Upper lobe of right lung (tissue), 1 donor: Measurements from ENCODE around the gene AUH. TPM values are rescaled to one million over a fixed set of nuclear protein-coding genes. Genes with fewer than 3 reads are reported as not detected.

ENCODE experiments used
- ATAC-seq: fragments of 200-7000 bp; cut with Tn5 transposase; one replicate; pipeline ENCODE4 v1.9.1; 2020; ENCODE audit warnings: mild to moderate bottlenecking, moderate library complexity
- DNase-seq: peaks from one replicate; pipeline ENCODE4 v3.0.0-alpha.2; 2020
- H3K27ac ChIP-seq: fragments of 200-600 bp; one replicate; pipeline ENCODE4 v1.8.0; 2022
- H3K27me3 ChIP-seq: fragments of 200-600 bp; one replicate; pipeline ENCODE4 v1.8.0; 2022; ENCODE audit warnings: mild to moderate bottlenecking
- H3K36me3 ChIP-seq: fragments of 200-600 bp; one replicate; pipeline ENCODE4 v1.8.0; 2022
- H3K4me1 ChIP-seq: fragments of 200-600 bp; one replicate; pipeline ENCODE4 v1.8.0; 2022
- H3K4me3 ChIP-seq: fragments of 200-600 bp; one replicate; pipeline ENCODE4 v1.8.0; 2022; ENCODE audit warnings: mild to moderate bottlenecking
- H3K9me3 ChIP-seq: fragments of 200-600 bp; one replicate; pipeline ENCODE4 v1.8.0; 2022
- CTCF ChIP-seq: fragments of 200-600 bp; IDR thresholded peaks from one replicate; pipeline ENCODE4 v1.8.0; 2022; ENCODE audit warnings: antibody characterized with exemption
- intact Hi-C: fragments of 100-400 bp; cut with DNase I; formaldehyde crosslinking; loops from one replicate; pipeline ENCODE4 v1.11.0; 2022
- total RNA-seq: library from RNA; stranded (reverse); fragmentation: NEBNext Ultra II Directional; extraction: Animal tissue kit (Norgen Biotek cat#: 25700); gene quantifications from one replicate; pipeline ENCODE4 v1.2.1, GENCODE V29; 2021
- donor health status: DM: no; HTN: yes; CAD: no; lungs with severe emphysema.

The AUH gene
- total RNA-seq, 1 donor from 2014 or later: 18.6 TPM

DNA sequence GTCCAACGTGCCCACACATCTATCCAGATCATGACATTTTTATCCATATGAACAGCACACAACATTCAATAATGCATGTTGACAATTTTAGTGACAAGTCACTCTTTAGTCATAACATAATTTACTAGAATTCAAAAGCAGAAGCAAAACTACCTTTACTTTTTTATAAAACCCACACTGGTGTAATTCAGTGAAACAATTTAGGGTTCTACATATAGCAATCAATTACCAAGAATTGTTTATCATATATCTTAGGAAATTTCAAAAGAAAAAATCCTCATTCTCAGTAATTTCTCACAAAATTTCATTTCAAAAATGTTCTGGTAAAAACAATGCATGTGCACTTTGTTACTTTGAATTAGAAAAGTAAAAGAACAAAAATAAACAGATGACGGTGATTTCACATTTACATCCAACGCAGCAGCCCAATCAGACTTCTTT, 12.6 kb downstream of the AUH start:
- Histone ChIP-seq H3K4me1 (no peaks in the 10 kb centered on the region), H3K9me3 (no peaks in the 10 kb centered on the region), H3K27me3 (no peaks in the 10 kb centered on the region), H3K27ac (no peak overlapping the region), H3K36me3 (peaks cover 43% of the 10 kb centered on the region), H3K4me3 (no peak overlapping the region)
- ATAC-seq (no peak), DNase-seq (no peak)
- intact Hi-C loops: no loop called here
- TF ChIP-seq CTCF: no peak

DNA sequence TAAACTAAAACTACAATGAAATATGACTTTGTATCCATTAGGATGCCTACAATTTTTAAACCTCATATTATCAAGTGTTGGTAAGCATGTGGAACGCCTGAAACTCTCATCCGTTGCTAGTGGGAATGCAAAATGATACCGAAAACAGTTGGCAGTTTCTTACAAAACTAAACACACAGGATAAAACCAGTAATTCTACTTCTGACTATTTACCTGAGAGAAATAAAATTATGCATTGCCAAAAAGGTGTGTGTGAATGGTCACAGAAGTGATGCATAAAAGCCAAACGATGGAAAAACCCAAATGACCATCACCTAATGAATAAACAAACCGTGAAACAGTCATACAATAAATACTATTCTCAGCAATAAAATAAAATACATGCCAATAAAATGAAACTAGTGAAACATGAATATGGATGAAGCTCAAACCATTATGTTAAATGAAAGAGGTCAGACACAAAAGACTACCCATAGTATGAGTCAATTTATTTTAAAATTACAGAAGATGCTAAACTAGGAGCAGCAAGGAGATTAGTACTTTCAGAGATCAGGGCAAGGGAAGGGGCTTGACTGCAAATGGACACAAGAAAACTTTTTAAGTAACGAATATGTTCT, 13.4 kb downstream of the AUH start:
- ATAC-seq (no peak), DNase-seq (no peak)
- H3K36me3 ChIP-seq: peaks cover 37% of the 10 kb centered on the region
- H3K27ac ChIP-seq: no peak overlapping the region
- no peaks in the 10 kb centered on the region for H3K27me3 ChIP-seq
- no peaks in the 10 kb centered on the region for H3K9me3 ChIP-seq
- no peak for TF ChIP-seq CTCF
- intact Hi-C loops: no loop called here
- no peaks in the 10 kb centered on the region for H3K4me1 ChIP-seq
- H3K4me3 ChIP-seq: no peak overlapping the region

DNA sequence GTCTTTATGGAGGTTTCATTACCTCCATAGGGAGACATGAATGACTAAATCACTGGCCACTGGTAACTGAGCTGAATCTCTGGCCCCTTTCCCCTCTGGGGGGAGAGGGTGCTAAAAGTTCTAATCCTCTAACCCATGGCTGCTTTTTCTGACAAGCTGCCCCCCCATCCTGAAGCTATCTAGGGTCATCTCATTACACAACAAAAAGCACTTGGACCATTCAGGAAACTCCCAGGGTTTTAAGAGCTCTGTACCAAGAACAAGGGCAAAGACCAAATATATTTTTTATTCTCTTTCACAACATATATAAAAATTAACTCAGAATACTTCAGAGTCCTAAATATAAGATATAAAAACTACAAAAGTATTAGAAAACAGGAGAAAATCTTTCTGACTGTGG, 14.3 kb downstream of the AUH start:
- intact Hi-C loops: no loop called here
- H3K4me3 ChIP-seq: no peak overlapping the region
- H3K36me3 ChIP-seq: peaks cover 28% of the 10 kb centered on the region
- no peaks in the 10 kb centered on the region for H3K27me3 ChIP-seq
- H3K27ac ChIP-seq: no peak overlapping the region
- TF ChIP-seq CTCF: no peak
- no peaks in the 10 kb centered on the region for H3K4me1 ChIP-seq
- H3K9me3 ChIP-seq: no peaks in the 10 kb centered on the region
- DNase-seq (no peak), ATAC-seq (no peak)

GRCh38 chr9:91346644-91347043, 15.1 kb downstream of the AUH start:
- H3K4me3 ChIP-seq: no peak overlapping the region
- H3K27ac ChIP-seq: no peak overlapping the region
- intact Hi-C loops: no loop called here
- no peaks in the 10 kb centered on the region for H3K27me3 ChIP-seq
- ATAC-seq (no peak), DNase-seq (no peak)
- no peaks in the 10 kb centered on the region for H3K9me3 ChIP-seq
- H3K36me3 ChIP-seq: peaks cover 31% of the 10 kb centered on the region
- H3K4me1 ChIP-seq: no peaks in the 10 kb centered on the region
- TF ChIP-seq CTCF: no peak

- no peak for DNase-seq
- H3K9me3 ChIP-seq: no peaks in the 10 kb centered on the region
- no peak overlapping the region for H3K27ac ChIP-seq
- no peaks in the 10 kb centered on the region for H3K4me1 ChIP-seq
- H3K36me3 ChIP-seq: peaks cover 31% of the 10 kb centered on the region
- no peaks in the 10 kb centered on the region for H3K27me3 ChIP-seq
- TF ChIP-seq CTCF: no peak
- no peak overlapping the region for H3K4me3 ChIP-seq
- no peak for ATAC-seq
- intact Hi-C loops: no loop called here
These were observed 15.7 kb downstream of the AUH start for GRCh38 chr9:91345978-91346377.

- no peaks in the 10 kb centered on the region for H3K9me3 ChIP-seq
- ATAC-seq (no peak), DNase-seq (no peak)
- TF ChIP-seq CTCF: no peak
- no peaks in the 10 kb centered on the region for H3K27me3 ChIP-seq
- peaks cover 20% of the 10 kb centered on the region for H3K36me3 ChIP-seq
- H3K27ac ChIP-seq: no peak overlapping the region
- H3K4me3 ChIP-seq: no peak overlapping the region
- intact Hi-C loops: no loop called here
- H3K4me1 ChIP-seq: no peaks in the 10 kb centered on the region
These were observed 19.1 kb downstream of the AUH start for GRCh38 chr9:91342575-91342974.
